H1 (cell line): Measurements from ENCODE around the gene TGFBR2. TPM values are rescaled to one million over a fixed set of nuclear protein-coding genes. Genes with fewer than 3 reads are reported as not detected.

Experiments
- CTCF ChIA-PET: fragments of 300-600 bp; sonication (Branson Sonifier 250); formaldehyde crosslinking; loops from one replicate; lab custom pipeline; 2021; ENCODE audit not compliant: partially characterized antibody; lab: Charles Lee
- POLR2A ChIA-PET: fragments of 300-600 bp; sonication (Branson Sonifier 250); formaldehyde crosslinking; loops from one replicate; lab custom pipeline; 2021; ENCODE audit warnings: inconsistent platforms; ENCODE audit not compliant: partially characterized antibody; lab: Charles Lee
- DNase-seq, 2 experiments: peaks; one replicate each; pipeline versions ENCODE4 v3.0.0 to v3.0.0-alpha.2; 2010 to 2022; ENCODE audit warnings: low spot score in 2 of 2, low read depth in 1 of 2, mixed read lengths in 1 of 2
- FAIRE-seq: peaks from 2 replicates; lab custom pipeline; 2011; peaks lifted over from hg19 to GRCh38; lab: Jason Lieb, UNC
- H2AFZ ChIP-seq: 2 replicates; pipeline ENCODE4 v1.8.1; 2012; ENCODE audit warnings: low read length, inconsistent platforms
- H2AK5ac ChIP-seq: 2 replicates; pipeline ENCODE4 v1.6.1; 2013; ENCODE audit warnings: low read depth, low read length
- H2BK120ac ChIP-seq: replicated peaks from 2 replicates; pipeline ENCODE3; 2013; ENCODE audit warnings: low read depth, low read length, inconsistent platforms
- H2BK12ac ChIP-seq: 2 replicates; pipeline ENCODE4 v1.6.1; 2013; ENCODE audit warnings: low read depth, low read length
- H2BK15ac ChIP-seq: 2 replicates; pipeline ENCODE4 v1.6.1; 2013; ENCODE audit warnings: low read length
- H2BK20ac ChIP-seq: 2 replicates; pipeline ENCODE4 v1.6.1; 2013; ENCODE audit warnings: low read length
- H2BK5ac ChIP-seq: 2 replicates; pipeline ENCODE4 v1.6.1; 2013; ENCODE audit warnings: low read depth, low read length
- H3K14ac ChIP-seq: 2 replicates; pipeline ENCODE4 v1.6.1; 2013; ENCODE audit warnings: inconsistent platforms; ENCODE audit not compliant: insufficient read length
- H3K18ac ChIP-seq: 2 replicates; pipeline ENCODE4 v1.6.1; 2013; ENCODE audit warnings: low read length; ENCODE audit errors: extremely low read depth
- H3K23ac ChIP-seq: 2 replicates; pipeline ENCODE4 v1.6.1; 2013; ENCODE audit warnings: inconsistent platforms; ENCODE audit not compliant: insufficient read length
- H3K23me2 ChIP-seq: 2 replicates; pipeline ENCODE4 v1.6.1; 2013; ENCODE audit warnings: low read depth, low read length
- H3K27ac ChIP-seq: 2 replicates; pipeline ENCODE4 v1.6.1; 2011; ENCODE audit warnings: low read depth, low read length, inconsistent platforms
- H3K27me3 ChIP-seq, 4 experiments: replicated peaks in 1 of 4; 1 replicate in 1 of 4; 2 replicates in 3 of 4; pipeline versions ENCODE4 v1.6.1 to v1.8.1; 2011 to 2013; ENCODE audit warnings: low read length in 3 of 4, mild to moderate bottlenecking in 3 of 4, inconsistent platforms in 2 of 4, mixed read lengths in 2 of 4, moderate library complexity in 1 of 4; ENCODE audit not compliant: control insufficient read depth in 3 of 4, insufficient read depth in 3 of 4; ENCODE audit errors: extremely low read depth in 1 of 4
- H3K36me3 ChIP-seq, 4 experiments: 2 replicates each; pipeline versions ENCODE4 v1.6.1 to v1.8.1; 2011 to 2013; ENCODE audit warnings: mild to moderate bottlenecking in 4 of 4, low read length in 3 of 4, moderate library complexity in 2 of 4, control low read depth in 1 of 4, inconsistent platforms in 1 of 4; ENCODE audit not compliant: insufficient read depth in 4 of 4, control insufficient read depth in 2 of 4
- H3K4ac ChIP-seq: replicated peaks from 2 replicates; pipeline ENCODE3; 2013; ENCODE audit warnings: low read length, low read depth, mixed read lengths, inconsistent platforms; ENCODE audit not compliant: insufficient read length
- H3K4me1 ChIP-seq, 4 experiments: replicated peaks in 1 of 4; 1 replicate in 1 of 4; 2 replicates in 3 of 4; pipeline versions ENCODE4 v1.6.1 to v1.8.1; 2011 to 2013; ENCODE audit warnings: low read length in 3 of 4, inconsistent platforms in 2 of 4, mixed read lengths in 1 of 4; ENCODE audit not compliant: insufficient read depth in 4 of 4, control insufficient read depth in 3 of 4
- H3K4me2 ChIP-seq, 2 experiments: 2 replicates each; pipeline versions ENCODE4 v1.6.1 to v1.8.1; 2011 to 2013; ENCODE audit warnings: low read depth in 2 of 2, low read length in 2 of 2, control low read depth in 1 of 2, inconsistent platforms in 1 of 2, mild to moderate bottlenecking in 1 of 2; ENCODE audit not compliant: insufficient read depth in 1 of 2
- H3K4me3 ChIP-seq, 4 experiments: fragments of 200-600, 300-600 bp in 1 of 4; sonication (generic), shearing (Covaris generic), sonication (Bioruptor Twin) in 1 of 4; 2 replicates each; pipeline versions ENCODE4 v1.5.1 to v1.8.1; 2011 to 2016; ENCODE audit warnings: low read length in 4 of 4, low read depth in 3 of 4, control low read depth in 2 of 4, inconsistent platforms in 2 of 4, mild to moderate bottlenecking in 2 of 4, mixed read lengths in 1 of 4, moderate library complexity in 1 of 4; ENCODE audit not compliant: insufficient read depth in 2 of 4; ENCODE audit errors: extremely low read depth in 1 of 4
- H3K56ac ChIP-seq: replicated peaks from 2 replicates; pipeline ENCODE3; 2013; ENCODE audit warnings: low read depth, mild to moderate bottlenecking, mixed read lengths, low read length, inconsistent platforms; ENCODE audit not compliant: insufficient read length
- H3K79me1 ChIP-seq: 2 replicates; pipeline ENCODE4 v1.6.1; 2013; ENCODE audit warnings: low read depth, low read length, control low read depth
- H3K79me2 ChIP-seq, 2 experiments: 2 replicates each; pipeline versions ENCODE4 v1.6.1 to v1.8.1; 2012 to 2013; ENCODE audit warnings: low read length in 2 of 2, mild to moderate bottlenecking in 2 of 2, inconsistent platforms in 1 of 2; ENCODE audit not compliant: insufficient read depth in 2 of 2, control insufficient read depth in 1 of 2
- H3K9ac ChIP-seq, 4 experiments: replicated peaks in 1 of 4; 1 replicate in 1 of 4; 2 replicates in 3 of 4; pipeline versions ENCODE4 v1.6.1 to v1.8.1; 2011 to 2013; ENCODE audit warnings: low read depth in 3 of 4, low read length in 3 of 4, control low read depth in 2 of 4, mild to moderate bottlenecking in 2 of 4, moderate library complexity in 2 of 4, inconsistent platforms in 1 of 4; ENCODE audit errors: extremely low read depth in 1 of 4
- H3K9me3 ChIP-seq, 2 experiments: 2 replicates each; pipeline versions ENCODE4 v1.6.1 to v1.8.1; 2012 to 2013; ENCODE audit warnings: mild to moderate bottlenecking in 2 of 2, moderate library complexity in 2 of 2, control low read depth in 1 of 2, inconsistent platforms in 1 of 2, low read depth in 1 of 2, low read length in 1 of 2, mixed read lengths in 1 of 2; ENCODE audit not compliant: insufficient read depth in 2 of 2
- H4K20me1 ChIP-seq, 2 experiments: replicated peaks in 1 of 2; 2 replicates each; pipeline versions ENCODE3 to v1.8.1; 2011 to 2013; ENCODE audit warnings: inconsistent platforms in 2 of 2, low read length in 2 of 2, mild to moderate bottlenecking in 1 of 2; ENCODE audit not compliant: insufficient read depth in 2 of 2, control insufficient read depth in 1 of 2
- H4K5ac ChIP-seq: 2 replicates; pipeline ENCODE4 v1.6.1; 2013; ENCODE audit warnings: low read length, low read depth, mixed read lengths, inconsistent platforms; ENCODE audit not compliant: insufficient read length
- H4K8ac ChIP-seq: 2 replicates; pipeline ENCODE4 v1.8.0; 2013; ENCODE audit warnings: mild to moderate bottlenecking, moderate library complexity, low read length, inconsistent platforms; ENCODE audit not compliant: insufficient read depth; ENCODE audit errors: extremely low read depth
- H4K91ac ChIP-seq: replicated peaks from 2 replicates; pipeline ENCODE3; 2013; ENCODE audit warnings: low read length, mixed read lengths, inconsistent platforms; ENCODE audit not compliant: insufficient read length
- CBX8 ChIP-seq: fragments of 300-800, 300-1000 bp; sonication (generic); IDR thresholded peaks from 2 replicates; pipeline ENCODE4 v1.7.1; 2016; ENCODE audit warnings: low read depth, low read length, borderline replicate concordance
- CEBPB ChIP-seq: IDR thresholded peaks from 2 replicates; pipeline ENCODE4 v1.6.1; 2012; ENCODE audit warnings: low read depth, low read length
- CHD1 ChIP-seq: IDR thresholded peaks from 2 replicates; pipeline ENCODE4 v1.6.1; 2012; ENCODE audit warnings: low read depth, low read length, improper control_type of control experiment
- CTBP2 ChIP-seq: IDR thresholded peaks from 2 replicates; pipeline ENCODE4 v1.7.0; 2011; ENCODE audit warnings: borderline replicate concordance, mild to moderate bottlenecking, moderate library complexity, mixed read lengths, low read length; ENCODE audit not compliant: insufficient read depth, insufficient read length
- CTCF ChIP-seq, 3 experiments: IDR thresholded peaks; 1 replicate in 2 of 3; 2 replicates in 1 of 3; pipeline versions ENCODE4 v1.5.1 to v1.6.1; 2011; ENCODE audit warnings: low read length in 3 of 3, mild to moderate bottlenecking in 3 of 3, inconsistent platforms in 2 of 3, low read depth in 1 of 3, moderate library complexity in 1 of 3; ENCODE audit not compliant: insufficient read depth in 1 of 3; ENCODE audit errors: control extremely low read depth in 1 of 3
- RXRA ChIP-seq: IDR thresholded peaks from 2 replicates; pipeline ENCODE4 v1.6.1; 2011; ENCODE audit warnings: low read depth, mild to moderate bottlenecking, low read length, moderate library complexity; ENCODE audit not compliant: insufficient read depth
- SIN3A ChIP-seq, 2 experiments: IDR thresholded peaks in 1 of 2; conservative IDR thresholded peaks in 1 of 2; 2 replicates each; pipeline ENCODE4 v1.6.1; 2011 to 2012; ENCODE audit warnings: low read length in 2 of 2, improper control_type of control experiment in 1 of 2, low read depth in 1 of 2, mild to moderate bottlenecking in 1 of 2
- SIX5 ChIP-seq: IDR thresholded peaks from 2 replicates; pipeline ENCODE4 v1.6.1; 2011; ENCODE audit warnings: mild to moderate bottlenecking, low read depth, low read length
- SUZ12 ChIP-seq: fragments of 200-600 bp; sonication (generic); IDR thresholded peaks from 2 replicates; pipeline ENCODE4 v1.6.1; 2012; ENCODE audit warnings: mild to moderate bottlenecking, inconsistent platforms, low read length, moderate library complexity, mixed read lengths
- TAF1 ChIP-seq: IDR thresholded peaks from 2 replicates; pipeline ENCODE4 v1.6.1; 2011; ENCODE audit warnings: mild to moderate bottlenecking, low read depth, low read length
- WGBS, 2 experiments: shearing (Covaris generic) in 1 of 2; methylation state at CpG; one replicate each; pipeline versions ENCODE4 v1.1.6 to v1.1.7; 2013 to 2015; ENCODE audit warnings: low lambda C conversion rate in 2 of 2, mixed read lengths in 2 of 2, inconsistent platforms in 1 of 2, low coverage in 1 of 2, missing lambda C conversion rate in 1 of 2; ENCODE audit not compliant: insufficient replicate concordance in 2 of 2, insufficient coverage in 1 of 2, insufficient read length in 1 of 2; ENCODE audit errors: extremely low coverage in 1 of 2, missing lambda C conversion rate in 1 of 2; 5-methylcytosine and 5-hydroxymethylcytosine counted together
- polyA plus RNA-seq, 7 experiments: library from polyadenylated mRNA; depleted of rRNA in 3 of 7; stranded (reverse) in 5 of 7; unstranded in 2 of 7; fragments of >200 nt in 5 of 7; fragments of 200-250 nt in 2 of 7; gene quantifications; 1 replicate in 5 of 7; 2 replicates in 1 of 7; 4 replicates in 1 of 7; pipeline versions ENCODE4 v1.2.1 to v1.2.3, GENCODE V29; 2011 to 2013; ENCODE audit warnings: missing spikeins in 2 of 7, mixed read lengths in 2 of 7
- total RNA-seq: library from RNA; stranded (reverse); fragmentation: NEBNext Ultra II Directional; extraction: Animal tissue kit (Norgen Biotek cat#: 25700); gene quantifications from 2 replicates; pipeline ENCODE4 v1.2.1, GENCODE V29; 2021

The TGFBR2 gene
- total and polyA plus RNA-seq, 2 of the 8 experiments (the other 6 are each of a cell fraction or from before 2014, with no cell fraction given), result 4.2 to 7.4 TPM

- no peak overlapping the region for H2AK5ac ChIP-seq
- H3K23me2 ChIP-seq, result no peaks in the 10 kb centered on the region; the same call in 1 of the 2 replicates
- H3K79me2 ChIP-seq, result peaks cover 10 to 93% of the 10 kb centered on the region in 2 experiments
- ChIA-PET CTCF (interaction anchor here (0.7 to 1.4 kb wide), 2 partner anchors 10 kb away, joined by 3 read pairs; no protein-coding TSS in a partner anchor), POLR2A (no interaction called here)
- H3K4me3 ChIP-seq, result no peak overlapping the region
- H4K20me1 ChIP-seq, result no peaks in the 10 kb centered on the region
- no peak overlapping the region for H3K56ac ChIP-seq
- FAIRE-seq (no peak), DNase-seq (no peak)
- H3K4me1 ChIP-seq, result peaks cover 0 to 11% (median 1%) of the 10 kb centered on the region in 4 experiments; a peak in 3 of 7 replicates
- H3K9me3 ChIP-seq, result no peaks in the 10 kb centered on the region
- H3K27ac ChIP-seq, result no peak overlapping the region
- H3K14ac ChIP-seq, result no peak overlapping the region
- H3K4me2 ChIP-seq, result no peak overlapping the region
- peaks cover 5% of the 10 kb centered on the region; the same call in 1 of the 2 replicates for H3K79me1 ChIP-seq
- H2BK12ac ChIP-seq, result no peak overlapping the region
- no peak overlapping the region for H2BK5ac ChIP-seq
- no peak overlapping the region for H3K18ac ChIP-seq
- WGBS, 2 experiments, result 96% methylated on average over 1 of the region's 1 CpG; no CpG with 5 or more reads in 1 of the 2 experiments
- H3K9ac ChIP-seq, result no peak overlapping the region
- H2AFZ ChIP-seq, result no peak overlapping the region
- H2BK120ac ChIP-seq, result no peak overlapping the region
- no peak overlapping the region for H4K91ac ChIP-seq
- no peak overlapping the region for H3K4ac ChIP-seq
- no peak overlapping the region for H3K23ac ChIP-seq
- H3K36me3 ChIP-seq, result no peaks in the 10 kb centered on the region
- no peak overlapping the region for H2BK20ac ChIP-seq
- no peaks in the 10 kb centered on the region for H3K27me3 ChIP-seq
- no peak overlapping the region for H4K5ac ChIP-seq
- H4K8ac ChIP-seq, result no peak overlapping the region
- H2BK15ac ChIP-seq, result no peak overlapping the region
- TF ChIP-seq TAF1, result no peak
- TF ChIP-seq RXRA, result no peak
- no peak for TF ChIP-seq SIX5
- no peak for TF ChIP-seq CTBP2
- no peak for TF ChIP-seq CEBPB
- no peak for TF ChIP-seq SUZ12
- no peak for TF ChIP-seq CHD1
- no peak for TF ChIP-seq SIN3A (conservative IDR thresholded peaks at IDR 0.05 in 1 of 2, IDR thresholded peaks at IDR 0.05 in 1 of 2; ENCODE audit: low read depth in 1 of 2, low read length in 2 of 2)
- no peak for TF ChIP-seq CBX8
- no peak for TF ChIP-seq CTCF (IDR thresholded peaks at IDR 0.05; ENCODE audit: control extremely low read depth in 1 of 3, insufficient read depth in 1 of 3, low read depth in 1 of 3, low read length in 3 of 3)
Measured at GRCh38 chr3:30614943-30615342, 8.5 kb downstream of the TGFBR2 start.
